CD14-positive monocyte (primary cell): Measurements from ENCODE around the gene NRIP2. TPM values are rescaled to one million over a fixed set of nuclear protein-coding genes. Genes with fewer than 3 reads are reported as not detected.

Experiments used
- DNase-seq, 3 donors: peaks; one replicate each; pipeline ENCODE4 v3.0.0-alpha.2; 2011 to 2022
- H2AFZ ChIP-seq: 2 replicates; pipeline ENCODE4 v1.6.0; 2012; ENCODE audit warnings: mild to moderate bottlenecking, low read depth, low read length, inconsistent platforms; ENCODE audit not compliant: insufficient read depth, poor library complexity, severe bottlenecking
- H3K27ac ChIP-seq, 2 donors: 1 replicate in 1 of 2; 2 replicates in 1 of 2; pipeline ENCODE4 v1.5.1; 2012 to 2013; ENCODE audit warnings: low read length in 2 of 2, control low read depth in 1 of 2, inconsistent platforms in 1 of 2, low read depth in 1 of 2, mild to moderate bottlenecking in 1 of 2
- H3K27me3 ChIP-seq, 2 donors: one replicate each; pipeline versions ENCODE4 v1.6.0 to v1.6.1; 2011 to 2013; ENCODE audit warnings: low read length in 2 of 2; ENCODE audit not compliant: control insufficient read depth in 2 of 2, insufficient read depth in 2 of 2
- H3K36me3 ChIP-seq, 2 donors: replicated peaks in 1 of 2; 1 replicate in 1 of 2; 2 replicates in 1 of 2; pipeline versions ENCODE4 v1.5.1 to v1.6.1; 2012 to 2013; ENCODE audit warnings: low read length in 2 of 2, control low read depth in 1 of 2, inconsistent platforms in 1 of 2, mild to moderate bottlenecking in 1 of 2; ENCODE audit not compliant: insufficient read depth in 2 of 2, control insufficient read depth in 1 of 2
- H3K4me1 ChIP-seq, 2 donors: 1 replicate in 1 of 2; 2 replicates in 1 of 2; pipeline versions ENCODE4 v1.5.1 to v1.6.1; 2012 to 2013; ENCODE audit warnings: low read length in 2 of 2, control low read depth in 1 of 2, inconsistent platforms in 1 of 2, mild to moderate bottlenecking in 1 of 2, moderate library complexity in 1 of 2; ENCODE audit not compliant: insufficient read depth in 2 of 2, control insufficient read depth in 1 of 2
- H3K4me2 ChIP-seq: replicated peaks from 2 replicates; pipeline ENCODE3; 2012; ENCODE audit warnings: low read length, moderate library complexity, mild to moderate bottlenecking; ENCODE audit not compliant: poor library complexity, severe bottlenecking; ENCODE audit errors: extremely low read depth
- H3K4me3 ChIP-seq, 3 experiments: fragments of 200-600 bp in 1 of 3; sonication (generic) in 1 of 3; replicated peaks in 1 of 3; 1 replicate in 2 of 3; 2 replicates in 1 of 3; pipeline ENCODE4 v1.5.1; 2011 to 2013; ENCODE audit warnings: low read length in 3 of 3, mild to moderate bottlenecking in 3 of 3, control low read depth in 2 of 3, low read depth in 2 of 3, inconsistent platforms in 1 of 3, moderate library complexity in 1 of 3
- H3K79me2 ChIP-seq: 2 replicates; pipeline ENCODE4 v1.6.0; 2012; ENCODE audit warnings: mild to moderate bottlenecking, control low read depth, inconsistent platforms, low read length, moderate library complexity; ENCODE audit not compliant: insufficient read depth
- H3K9ac ChIP-seq: 2 replicates; pipeline ENCODE4 v1.6.0; 2017; ENCODE audit warnings: low read length, mild to moderate bottlenecking; ENCODE audit not compliant: insufficient read depth, poor library complexity, severe bottlenecking
- H3K9me3 ChIP-seq, 2 donors: replicated peaks in 1 of 2; 1 replicate in 1 of 2; 2 replicates in 1 of 2; pipeline versions ENCODE4 v1.5.1 to v1.6.1; 2012 to 2013; ENCODE audit warnings: low read length in 2 of 2, control low read depth in 1 of 2; ENCODE audit not compliant: control insufficient read depth in 1 of 2, insufficient read depth in 1 of 2
- H4K20me1 ChIP-seq: 2 replicates; pipeline ENCODE4 v1.6.0; 2012; ENCODE audit warnings: mild to moderate bottlenecking, low read length, control low read depth, moderate library complexity; ENCODE audit not compliant: insufficient read depth
- H3K27ac Mint-ChIP-seq, 7 donors: one replicate each; pipeline ENCODE4 v1.8.0; 2020; ENCODE audit warnings: mild to moderate bottlenecking in 7 of 7, mixed read lengths in 7 of 7, moderate library complexity in 6 of 7, inconsistent platforms in 2 of 7
- H3K27me3 Mint-ChIP-seq, 3 donors: one replicate each; pipeline ENCODE4 v1.8.0; 2021 to 2022; ENCODE audit warnings: low read depth in 3 of 3, mild to moderate bottlenecking in 3 of 3, mixed read lengths in 3 of 3, moderate library complexity in 3 of 3, inconsistent platforms in 1 of 3
- H3K36me3 Mint-ChIP-seq, 2 donors: one replicate each; pipeline ENCODE4 v1.8.0; 2020; ENCODE audit warnings: mixed read lengths in 2 of 2, inconsistent platforms in 1 of 2, mild to moderate bottlenecking in 1 of 2
- H3K4me1 Mint-ChIP-seq: one replicate; pipeline ENCODE4 v1.8.0; 2020; ENCODE audit warnings: mild to moderate bottlenecking, mixed read lengths
- H3K4me3 Mint-ChIP-seq, 2 donors: one replicate each; pipeline ENCODE4 v1.8.0; 2020; ENCODE audit warnings: mild to moderate bottlenecking in 2 of 2, mixed read lengths in 2 of 2, moderate library complexity in 1 of 2
- H3K9me3 Mint-ChIP-seq, 7 donors: one replicate each; pipeline ENCODE4 v1.8.0; 2020 to 2022; ENCODE audit warnings: mixed read lengths in 7 of 7, mild to moderate bottlenecking in 6 of 7, moderate library complexity in 6 of 7, inconsistent platforms in 2 of 7
- WGBS: methylation state at CpG from one replicate; pipeline ENCODE4 v1.1.5; 2013; ENCODE audit warnings: missing lambda C conversion rate; ENCODE audit not compliant: insufficient coverage; 5-methylcytosine and 5-hydroxymethylcytosine counted together
- intact Hi-C, 2 donors: fragments of 100-400 bp; cut with micrococcal nuclease; formaldehyde crosslinking; loops; one replicate each; pipeline versions ENCODE4 v1.15.0 to v1.15.1; 2023
- polyA plus RNA-seq, 3 donors: library from polyadenylated mRNA; depleted of rRNA in 1 of 3; unstranded in 2 of 3; stranded (reverse) in 1 of 3; fragments of 300-500 nt in 2 of 3; fragments of >200 nt in 1 of 3; fragmentation: Illumina TruSeq in 2 of 3; gene quantifications; 1 replicate in 2 of 3; 2 replicates in 1 of 3; pipeline ENCODE4 v1.2.3, GENCODE V29; 2012 to 2021
- TF ChIP-seq, protein P1 (sequence below): fragments of 200-600 bp; IDR thresholded peaks from one replicate; pipeline ENCODE4 v1.8.0; 2022; ENCODE audit warnings: antibody characterized with exemption, mild to moderate bottlenecking

NRIP2 gene
- polyA plus RNA-seq, 3 donors = 0.19 to 0.24 TPM; not detected in 1

DNA sequence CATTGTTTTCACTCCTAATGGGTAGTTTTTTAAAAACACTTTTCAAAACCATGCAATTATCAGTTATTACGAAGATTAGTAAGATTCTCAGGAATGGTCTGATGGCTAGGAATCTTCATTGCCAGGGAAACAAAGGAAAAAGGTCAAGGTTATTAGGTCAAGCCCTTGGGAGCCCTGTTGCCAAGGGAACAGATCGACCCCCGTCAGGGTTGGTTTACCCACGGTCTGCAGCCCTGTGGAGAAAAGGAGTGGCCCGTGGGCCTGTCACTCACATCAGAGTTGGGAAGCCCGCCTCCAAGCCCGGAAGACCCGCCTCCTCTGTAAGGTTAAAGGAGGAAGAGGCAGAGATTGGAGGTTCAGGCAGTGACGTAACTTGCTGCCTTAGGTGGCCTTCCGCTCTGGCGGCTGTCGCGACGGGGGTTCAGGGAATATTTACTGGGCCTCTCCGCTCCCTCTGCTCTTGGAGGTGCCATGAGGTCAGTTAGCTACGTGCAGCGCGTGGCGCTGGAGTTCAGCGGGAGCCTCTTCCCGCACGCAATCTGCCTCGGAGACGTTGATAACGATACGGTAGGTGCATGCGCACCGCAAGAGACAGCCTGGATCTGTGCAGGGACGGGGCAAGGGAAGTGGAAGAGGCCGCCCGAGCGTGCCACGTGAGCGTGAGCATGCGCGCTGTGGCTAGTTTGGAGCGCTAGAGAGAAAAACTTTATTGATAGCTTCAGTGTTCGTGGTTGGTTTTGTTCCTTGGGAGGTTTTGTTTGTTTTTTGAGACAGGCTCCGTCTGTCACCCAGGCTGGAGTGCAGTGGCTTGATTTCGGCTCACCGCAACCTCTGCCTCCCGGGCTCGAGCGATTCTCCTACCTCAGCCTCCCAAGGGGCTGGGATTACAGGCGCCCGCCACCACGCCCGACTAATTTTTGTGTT lies 22.3 kb downstream of the NRIP2 start, which contains the start of gene ITFG2:
TSS of gene ITFG2 (plus strand) at position 379 of the 924 bp plus-strand sequence. CDS start at position 472, 93 bp downstream.
- Mint-ChIP-seq H3K36me3 (peaks cover 10 to 21% of the 10 kb centered on the region in 2 donors), H3K9me3 (no peaks in the 10 kb centered on the region), H3K4me3 (peak within 1 kb of the TSS; percentile 96 to 99), H3K27ac (peak within 1 kb of the TSS; percentile 99 to 100 (median 100)), H3K27me3 (no peaks in the 10 kb centered on the region), H3K4me1 (peaks cover 18% of the 10 kb centered on the region)
- Histone ChIP-seq H3K9ac (peak within 1 kb of the TSS; percentile 81), H3K27ac (peak within 1 kb of the TSS; percentile 83 to 93), H4K20me1 (peaks cover 18% of the 10 kb centered on the region), H3K36me3 (peaks cover 8 to 24% of the 10 kb centered on the region in 2 donors), H3K4me3 (peak within 1 kb of the TSS; percentile 41 to 81 (median 57)), H3K4me2 (peak within 1 kb of the TSS; percentile 99), H3K27me3 (no peaks in the 10 kb centered on the region), H3K4me1 (peaks cover 13 to 19% of the 10 kb centered on the region in 2 donors), H2AFZ (peak within 1 kb of the TSS; percentile 85), H3K9me3 (no peaks in the 10 kb centered on the region), H3K79me2 (peaks cover 31% of the 10 kb centered on the region)
- intact Hi-C loops = loop anchor here (2.0 to 5.0 kb wide), 2 partner anchors 18 to 65 kb away; partner anchors contain the start of genes FOXM1 (in 2 of the 2), RHNO1 (in 2 of the 2) and FKBP4 (in 1 of the 2)
- TF ChIP-seq, protein P1, sequence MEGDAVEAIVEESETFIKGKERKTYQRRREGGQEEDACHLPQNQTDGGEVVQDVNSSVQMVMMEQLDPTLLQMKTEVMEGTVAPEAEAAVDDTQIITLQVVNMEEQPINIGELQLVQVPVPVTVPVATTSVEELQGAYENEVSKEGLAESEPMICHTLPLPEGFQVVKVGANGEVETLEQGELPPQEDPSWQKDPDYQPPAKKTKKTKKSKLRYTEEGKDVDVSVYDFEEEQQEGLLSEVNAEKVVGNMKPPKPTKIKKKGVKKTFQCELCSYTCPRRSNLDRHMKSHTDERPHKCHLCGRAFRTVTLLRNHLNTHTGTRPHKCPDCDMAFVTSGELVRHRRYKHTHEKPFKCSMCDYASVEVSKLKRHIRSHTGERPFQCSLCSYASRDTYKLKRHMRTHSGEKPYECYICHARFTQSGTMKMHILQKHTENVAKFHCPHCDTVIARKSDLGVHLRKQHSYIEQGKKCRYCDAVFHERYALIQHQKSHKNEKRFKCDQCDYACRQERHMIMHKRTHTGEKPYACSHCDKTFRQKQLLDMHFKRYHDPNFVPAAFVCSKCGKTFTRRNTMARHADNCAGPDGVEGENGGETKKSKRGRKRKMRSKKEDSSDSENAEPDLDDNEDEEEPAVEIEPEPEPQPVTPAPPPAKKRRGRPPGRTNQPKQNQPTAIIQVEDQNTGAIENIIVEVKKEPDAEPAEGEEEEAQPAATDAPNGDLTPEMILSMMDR = no peak
- peak; percentile 95 to 97 (median 96) for DNase-seq
- WGBS = 0% methylated on average over 37 of the region's 48 CpGs

DNA sequence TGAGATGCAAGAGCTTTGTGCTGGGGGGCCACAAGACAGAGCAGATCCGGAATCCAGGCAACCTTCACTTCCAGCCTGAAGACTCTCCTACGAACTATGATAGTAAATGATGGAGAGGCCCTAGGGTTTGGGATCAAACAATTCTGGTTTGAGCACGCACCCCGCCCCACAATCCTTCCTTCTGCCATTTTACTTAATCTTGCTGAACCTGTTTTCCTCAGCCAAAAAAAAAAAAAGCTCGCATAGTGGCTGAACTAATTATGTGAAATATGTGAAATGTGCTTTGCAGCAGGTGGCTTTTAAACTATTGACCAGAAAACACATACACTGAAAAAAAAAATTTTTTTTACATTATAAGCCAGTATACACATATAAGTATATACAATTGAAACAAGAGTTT lies 23.0 kb downstream of the NRIP2 start:
- H3K9me3 ChIP-seq = no peaks in the 10 kb centered on the region
- no peaks in the 10 kb centered on the region for H3K9me3 Mint-ChIP-seq
- peaks cover 5 to 13% of the 10 kb centered on the region in 2 donors for H3K36me3 Mint-ChIP-seq
- peak overlapping the region in 3 of 7 donors; percentile 42 to 100 (median 99) for H3K27ac Mint-ChIP-seq
- H3K79me2 ChIP-seq = peaks cover 31% of the 10 kb centered on the region
- peaks cover under 1 to 16% of the 10 kb centered on the region in 2 donors for H3K36me3 ChIP-seq
- no peaks in the 10 kb centered on the region for H3K27me3 ChIP-seq
- H3K27me3 Mint-ChIP-seq = no peaks in the 10 kb centered on the region
- peak overlapping the region; percentile 99 for H3K4me2 ChIP-seq
- no CpG with 5 or more reads among the region's 5 CpGs for WGBS
- TF ChIP-seq, protein P1 = no peak
- H3K4me1 Mint-ChIP-seq = peaks cover 21% of the 10 kb centered on the region
- peak overlapping the region; percentile 41 to 81 (median 57) for H3K4me3 ChIP-seq
- H3K27ac ChIP-seq = peak overlapping the region in 1 of 2 donors; percentile 93
- DNase-seq = no peak
- H3K4me1 ChIP-seq = peaks cover 13 to 19% of the 10 kb centered on the region in 2 donors
- no peak overlapping the region for H3K9ac ChIP-seq
- H3K4me3 Mint-ChIP-seq = peak overlapping the region in 1 of 2 donors; percentile 99
- peak overlapping the region; percentile 85 for H2AFZ ChIP-seq
- peaks cover 14% of the 10 kb centered on the region for H4K20me1 ChIP-seq
- intact Hi-C loops = loop anchor here (2.0 to 5.0 kb wide), 2 partner anchors 17 to 66 kb away; partner anchors contain the start of genes FOXM1 (in 2 of the 2), RHNO1 (in 2 of the 2) and FKBP4 (in 1 of the 2)
